ENCODE measurements around the gene ACBD4.

DNA sequence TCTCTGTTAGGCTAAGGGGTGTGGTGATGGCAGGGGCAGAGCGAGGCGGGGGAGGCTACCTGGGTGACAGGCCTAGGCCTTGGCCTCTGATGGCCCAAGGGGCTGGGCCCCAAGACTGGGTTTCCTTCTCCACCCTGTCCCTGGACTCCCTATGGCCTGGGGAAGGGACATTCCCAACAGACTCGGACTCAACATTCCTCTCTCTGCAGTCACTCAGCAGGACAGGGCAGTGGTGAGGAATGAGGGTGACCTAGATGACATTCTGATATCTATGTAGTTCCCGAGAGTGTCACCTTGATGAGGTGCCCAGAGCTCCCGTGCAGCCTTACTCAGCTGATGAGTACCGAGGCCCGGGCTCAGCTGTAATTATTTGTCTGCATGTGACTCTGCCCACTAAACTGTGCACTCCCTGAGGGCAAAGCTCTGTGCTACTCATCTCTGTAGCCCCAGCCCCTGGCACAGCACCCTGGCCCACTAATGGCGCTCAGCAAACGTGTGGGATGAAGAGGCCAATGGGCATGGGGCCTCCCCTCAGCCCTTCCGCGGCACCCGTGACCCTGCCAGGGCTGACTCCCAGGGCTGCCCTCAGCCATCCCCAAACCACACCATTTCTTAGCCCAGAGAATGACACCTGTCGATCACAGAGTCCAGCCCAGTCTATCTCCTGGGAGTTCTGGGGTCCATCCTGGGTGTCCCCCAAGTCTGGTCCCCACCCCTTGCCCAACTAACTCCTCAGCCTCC lies 5.4 kb upstream of the ACBD4 start:
- TF ChIP-seq, protein P1, sequence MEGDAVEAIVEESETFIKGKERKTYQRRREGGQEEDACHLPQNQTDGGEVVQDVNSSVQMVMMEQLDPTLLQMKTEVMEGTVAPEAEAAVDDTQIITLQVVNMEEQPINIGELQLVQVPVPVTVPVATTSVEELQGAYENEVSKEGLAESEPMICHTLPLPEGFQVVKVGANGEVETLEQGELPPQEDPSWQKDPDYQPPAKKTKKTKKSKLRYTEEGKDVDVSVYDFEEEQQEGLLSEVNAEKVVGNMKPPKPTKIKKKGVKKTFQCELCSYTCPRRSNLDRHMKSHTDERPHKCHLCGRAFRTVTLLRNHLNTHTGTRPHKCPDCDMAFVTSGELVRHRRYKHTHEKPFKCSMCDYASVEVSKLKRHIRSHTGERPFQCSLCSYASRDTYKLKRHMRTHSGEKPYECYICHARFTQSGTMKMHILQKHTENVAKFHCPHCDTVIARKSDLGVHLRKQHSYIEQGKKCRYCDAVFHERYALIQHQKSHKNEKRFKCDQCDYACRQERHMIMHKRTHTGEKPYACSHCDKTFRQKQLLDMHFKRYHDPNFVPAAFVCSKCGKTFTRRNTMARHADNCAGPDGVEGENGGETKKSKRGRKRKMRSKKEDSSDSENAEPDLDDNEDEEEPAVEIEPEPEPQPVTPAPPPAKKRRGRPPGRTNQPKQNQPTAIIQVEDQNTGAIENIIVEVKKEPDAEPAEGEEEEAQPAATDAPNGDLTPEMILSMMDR (conservative IDR thresholded peaks at IDR 0.05; ENCODE audit: low read depth, low read length), result no peak
- no peak for TF ChIP-seq EZH2 (IDR thresholded peaks at IDR 0.05; ENCODE audit: borderline replicate concordance, low read depth, low read length, poor library complexity, severe bottlenecking)
